Spleen (tissue), 7 donors: Measurements from ENCODE around the gene ARID4B.

Source experiments
- CTCF ChIP-seq, 11 experiments: fragments of 200-600 bp in 7 of 11; fragments of 450-650 bp in 4 of 11; sonication (generic) in 4 of 11; IDR thresholded peaks in 8 of 11; conservative IDR thresholded peaks in 3 of 11; 1 replicate in 7 of 11; 2 replicates in 4 of 11; pipeline versions ENCODE4 v1.4.0 to v1.8.0; 2016 to 2021; ENCODE audit warnings: antibody characterized with exemption in 11 of 11, inconsistent platforms in 4 of 11, mild to moderate bottlenecking in 1 of 11
- POLR2A ChIP-seq, 3 donors: fragments of 450-650 bp; IDR thresholded peaks; one replicate each; pipeline ENCODE4 v1.5.1; 2017; ENCODE audit warnings: antibody characterized with exemption in 3 of 3, mild to moderate bottlenecking in 1 of 3
- POLR2AphosphoS5 ChIP-seq, 3 donors: sonication (generic); formaldehyde crosslinking; IDR thresholded peaks; one replicate each; pipeline ENCODE4 v1.5.1; 2017; ENCODE audit warnings: antibody characterized with exemption in 3 of 3
- donor health status: DM: no; HTN: no; CAD: no; lungs with moderate emphysema.
- donor health status: DM: no; HTN: no; CAD: no.
- donor health status: DM: no; HTN: no; CAD: no.

GRCh38 chr1:235286667-235287066, 41.3 kb downstream of the ARID4B start:
- no peak for TF ChIP-seq CTCF (IDR thresholded peaks at IDR 0.05 in 8 of 11, conservative IDR thresholded peaks at IDR 0.05 in 3 of 11)
- no peak for TF ChIP-seq POLR2AphosphoS5 (IDR thresholded peaks at IDR 0.05)
- TF ChIP-seq POLR2A (IDR thresholded peaks at IDR 0.05): no peak
